ENCODE results near the gene ILK.

Gene ILK

GRCh38 chr11:6559369-6559768 lies 44.2 kb upstream of the ILK start:
- no peak overlapping the region for H3K4me3 ChIP-seq (ENCODE audit: low read depth, low read length)
- TF ChIP-seq CTCF (IDR thresholded peaks at IDR 0.05; ENCODE audit: insufficient read depth, low read depth, low read length, missing control alignments): no peak
- no peak for DNase-seq (ENCODE audit: low read depth)

DNA sequence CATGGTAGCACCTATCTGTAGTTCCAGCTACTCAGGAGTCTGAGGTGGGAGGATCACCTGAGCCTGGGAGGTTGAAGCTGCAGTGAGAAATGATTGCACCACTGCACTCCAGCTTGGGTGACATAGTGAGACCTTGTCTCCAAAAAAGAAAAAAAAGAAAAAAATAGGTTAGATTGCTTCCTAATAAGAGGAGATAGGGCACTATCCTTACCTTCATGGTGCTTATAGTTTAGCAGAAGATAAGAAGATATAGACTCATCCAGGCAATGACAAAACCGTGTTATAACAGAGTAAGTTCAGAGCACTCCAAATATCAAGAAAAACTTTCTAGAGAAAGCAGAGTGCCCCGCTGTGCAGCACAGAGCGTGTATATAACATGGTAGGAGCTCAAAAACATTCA lies 42.3 kb upstream of the ILK start:
- no peak for DNase-seq (ENCODE audit: low read depth)
- no peak for TF ChIP-seq CTCF (IDR thresholded peaks at IDR 0.05; ENCODE audit: insufficient read depth, low read depth, low read length, missing control alignments)
- no peak overlapping the region for H3K4me3 ChIP-seq (ENCODE audit: low read depth, low read length)

GRCh38 chr11:6563121-6563619 lies 40.4 kb upstream of the ILK start:
- TF ChIP-seq CTCF (IDR thresholded peaks at IDR 0.05; ENCODE audit: insufficient read depth, low read depth, low read length, missing control alignments): no peak
- DNase-seq (ENCODE audit: low read depth): no peak
- H3K4me3 ChIP-seq (ENCODE audit: low read depth, low read length): no peak overlapping the region

DNA sequence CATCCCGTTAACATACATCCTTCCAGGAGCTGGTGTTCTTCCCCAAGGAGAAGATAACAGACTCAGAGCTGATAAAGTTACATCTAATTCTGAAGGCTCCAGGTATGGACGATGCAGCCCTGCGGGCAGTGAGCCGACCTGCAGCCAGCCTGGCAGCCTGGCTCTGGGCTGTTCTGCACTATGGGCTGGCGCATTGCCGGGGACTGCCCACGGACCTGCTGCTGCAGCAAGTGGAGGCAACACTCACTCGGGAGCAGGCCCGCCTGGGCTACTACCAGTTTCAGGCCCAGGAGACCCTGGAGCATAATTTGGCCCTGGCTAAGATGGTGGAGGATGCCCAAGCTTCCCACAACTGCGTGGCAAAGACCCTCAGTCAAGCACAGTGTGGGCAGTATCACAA lies 39.9 kb upstream of the ILK start:
- H3K4me3 ChIP-seq (ENCODE audit: low read depth, low read length): no peak overlapping the region
- TF ChIP-seq CTCF (IDR thresholded peaks at IDR 0.05; ENCODE audit: insufficient read depth, low read depth, low read length, missing control alignments): no peak
- no peak for DNase-seq (ENCODE audit: low read depth)

DNA sequence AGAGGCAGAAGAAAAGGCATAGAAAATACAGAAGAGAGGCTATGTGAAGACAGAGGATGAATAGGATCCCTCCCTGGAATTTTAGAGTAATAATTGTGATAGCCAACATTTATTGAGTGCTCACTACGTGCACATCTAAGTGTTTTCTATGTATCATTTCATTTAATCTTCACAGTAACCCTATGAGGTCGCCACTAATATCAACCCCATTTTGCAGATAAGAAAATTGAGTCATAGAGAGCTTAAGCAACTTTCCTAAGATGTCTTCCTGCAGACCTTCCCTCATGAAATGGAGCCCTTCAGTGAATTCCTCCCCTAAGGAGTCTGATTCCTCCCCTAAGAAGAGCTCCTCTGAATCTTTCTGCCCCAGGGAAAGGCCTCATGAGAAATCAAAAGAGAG lies 38.2 kb upstream of the ILK start:
- TF ChIP-seq CTCF (IDR thresholded peaks at IDR 0.05; ENCODE audit: insufficient read depth, low read depth, low read length, missing control alignments): no peak
- no peak for DNase-seq (ENCODE audit: low read depth)
- no peak overlapping the region for H3K4me3 ChIP-seq (ENCODE audit: low read depth, low read length)

DNA sequence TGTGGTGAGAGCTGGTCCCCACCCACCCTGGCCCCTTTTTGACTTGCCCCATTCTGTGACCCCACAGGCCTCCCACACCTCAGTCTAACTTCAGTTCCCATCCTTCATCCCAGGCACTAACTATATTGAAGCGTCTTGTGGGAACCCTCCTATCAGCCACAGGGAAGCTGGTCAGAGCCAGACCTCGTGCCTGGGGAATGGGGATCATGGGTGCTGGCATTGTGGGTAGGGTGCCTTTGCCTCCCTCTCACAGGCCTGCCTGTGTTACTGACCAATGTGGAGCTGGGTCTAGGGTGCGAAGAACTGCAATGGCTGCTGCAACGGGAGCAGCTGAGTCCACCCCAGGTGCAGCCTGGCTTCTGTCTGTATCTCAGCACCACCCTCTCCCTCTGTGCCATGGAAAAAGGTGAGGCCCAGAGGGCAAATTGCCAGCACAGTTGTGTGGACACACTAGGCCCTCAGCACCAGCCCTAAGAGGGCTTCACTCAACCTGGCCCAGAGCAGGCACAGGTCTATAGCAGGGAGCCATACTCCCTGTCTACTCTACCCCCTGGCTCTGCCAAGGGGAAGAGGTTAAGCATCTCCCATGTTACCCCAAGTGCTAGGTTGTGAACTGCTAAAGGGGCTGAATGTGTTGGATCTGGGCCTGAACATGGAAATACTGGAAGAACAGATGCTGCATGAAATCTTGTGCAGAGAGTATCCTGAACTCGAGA lies 37.4 kb upstream of the ILK start:
- H3K4me3 ChIP-seq (ENCODE audit: low read depth, low read length): no peak overlapping the region
- TF ChIP-seq CTCF (IDR thresholded peaks at IDR 0.05; ENCODE audit: insufficient read depth, low read depth, low read length, missing control alignments): no peak
- no peak for DNase-seq (ENCODE audit: low read depth)

All from GM12865 (cell line).